SK-N-SH treated with all-trans-retinoic acid at 6 μM for 48 hours (cell line): ENCODE results near the gene OR10G7.

Experiments used
- ATAC-seq: fragments of 200-7000 bp; cut with Tn5 transposase; 3 replicates; pipeline ENCODE4 v1.9.1; 2020; ENCODE audit warnings: mild to moderate bottlenecking, moderate library complexity
- ARNTL ChIP-seq: fragments of 450-650 bp; formaldehyde crosslinking; IDR thresholded peaks from 2 replicates; pipeline ENCODE4 v1.5.0; 2020; ENCODE audit warnings: low read depth, mild to moderate bottlenecking, moderate library complexity, borderline replicate concordance
- BACH2 ChIP-seq: fragments of 250-450 bp; sonication (Bioruptor Pico); IDR thresholded peaks from 2 replicates; pipeline ENCODE4 v1.9.0; 2021; ENCODE audit warnings: mild to moderate bottlenecking, borderline replicate concordance
- CSDC2 ChIP-seq: fragments of 250-450 bp; sonication (Bioruptor Pico); IDR thresholded peaks from 2 replicates; pipeline ENCODE4 v1.5.0; 2020; ENCODE audit warnings: mild to moderate bottlenecking, moderate library complexity
- ESRRG ChIP-seq: fragments of 250-450 bp; sonication (Bioruptor Pico); IDR thresholded peaks from 2 replicates; pipeline ENCODE4 v1.6.1; 2021; ENCODE audit warnings: mild to moderate bottlenecking
- GLIS3 ChIP-seq: fragments of 250-450 bp; sonication (Bioruptor Pico); IDR thresholded peaks from 2 replicates; pipeline ENCODE4 v1.5.0; 2020; ENCODE audit warnings: mild to moderate bottlenecking, moderate library complexity
- OSR1 ChIP-seq: fragments of 250-450 bp; sonication (Bioruptor Pico); IDR thresholded peaks from 2 replicates; pipeline ENCODE4 v1.8.0; 2022; ENCODE audit warnings: moderate library complexity, mild to moderate bottlenecking, inconsistent platforms
- PPARA ChIP-seq: fragments of 250-450 bp; sonication (Bioruptor Pico); IDR thresholded peaks from 2 replicates; pipeline ENCODE4 v1.5.0; 2020; ENCODE audit warnings: mild to moderate bottlenecking, borderline replicate concordance
- RARB ChIP-seq: fragments of 250-450 bp; sonication (Bioruptor Pico); IDR thresholded peaks from 2 replicates; pipeline ENCODE4 v1.8.0; 2021; ENCODE audit warnings: mild to moderate bottlenecking, moderate library complexity
- SNAI2 ChIP-seq: fragments of 250-450 bp; sonication (Bioruptor Pico); IDR thresholded peaks from 2 replicates; pipeline ENCODE4 v1.5.0; 2020; ENCODE audit warnings: mild to moderate bottlenecking, moderate library complexity
- TCF4 ChIP-seq: fragments of 250-450 bp; sonication (Bioruptor Pico); IDR thresholded peaks from 2 replicates; pipeline ENCODE4 v1.8.0; 2021; ENCODE audit warnings: mild to moderate bottlenecking, moderate library complexity, borderline replicate concordance
- TOX ChIP-seq: fragments of 250-450 bp; sonication (Bioruptor Pico); IDR thresholded peaks from 2 replicates; pipeline ENCODE4 v1.8.0; 2021; ENCODE audit warnings: mild to moderate bottlenecking, moderate library complexity, borderline replicate concordance
- ZC3H10 ChIP-seq: fragments of 250-450 bp; sonication (Bioruptor Pico); IDR thresholded peaks from 2 replicates; pipeline ENCODE4 v1.5.1; 2021; ENCODE audit warnings: mild to moderate bottlenecking, moderate library complexity
- ZFP30 ChIP-seq: fragments of 450-650 bp; formaldehyde crosslinking; IDR thresholded peaks from 2 replicates; pipeline ENCODE4 v1.5.0; 2022; ENCODE audit warnings: mild to moderate bottlenecking, moderate library complexity
- ZNF565 ChIP-seq: fragments of 450-650 bp; formaldehyde crosslinking; conservative IDR thresholded peaks from 2 replicates; pipeline ENCODE4 v1.5.0; 2020; ENCODE audit warnings: low read depth, mild to moderate bottlenecking, moderate library complexity
- ZNF70 ChIP-seq: fragments of 450-650 bp; formaldehyde crosslinking; IDR thresholded peaks from 2 replicates; pipeline ENCODE4 v1.5.0; 2020; ENCODE audit warnings: mild to moderate bottlenecking, moderate library complexity
- ZNF8 ChIP-seq: fragments of 450-650 bp; formaldehyde crosslinking; IDR thresholded peaks from 2 replicates; pipeline ENCODE4 v1.5.0; 2020; ENCODE audit warnings: mild to moderate bottlenecking, moderate library complexity
- TF ChIP-seq, protein P1 (sequence below): fragments of 250-450 bp; sonication (Bioruptor Pico); IDR thresholded peaks from 2 replicates; pipeline ENCODE4 v1.5.1; 2020; ENCODE audit warnings: low read depth, mild to moderate bottlenecking, moderate library complexity
- TF ChIP-seq, protein P2 (sequence below): fragments of 250-450 bp; sonication (Bioruptor Pico); IDR thresholded peaks from 2 replicates; pipeline ENCODE4 v1.8.0; 2021; ENCODE audit warnings: low read depth, mild to moderate bottlenecking, moderate library complexity, borderline replicate concordance
- TF ChIP-seq, protein P3 (sequence below): fragments of 250-450 bp; sonication (Bioruptor Pico); IDR thresholded peaks from 2 replicates; pipeline ENCODE4 v1.5.1; 2021; ENCODE audit warnings: mild to moderate bottlenecking, moderate library complexity
- TF ChIP-seq, protein P4 (sequence below): fragments of 250-450 bp; sonication (Bioruptor Pico); IDR thresholded peaks from 2 replicates; pipeline ENCODE4 v1.5.0; 2020; ENCODE audit warnings: mild to moderate bottlenecking, moderate library complexity
- TF ChIP-seq, protein P5 (sequence below): fragments of 250-450 bp; sonication (Bioruptor Pico); IDR thresholded peaks from 2 replicates; pipeline ENCODE4 v1.8.0; 2020; ENCODE audit warnings: mild to moderate bottlenecking, moderate library complexity, borderline replicate concordance

The OR10G7 gene

DNA sequence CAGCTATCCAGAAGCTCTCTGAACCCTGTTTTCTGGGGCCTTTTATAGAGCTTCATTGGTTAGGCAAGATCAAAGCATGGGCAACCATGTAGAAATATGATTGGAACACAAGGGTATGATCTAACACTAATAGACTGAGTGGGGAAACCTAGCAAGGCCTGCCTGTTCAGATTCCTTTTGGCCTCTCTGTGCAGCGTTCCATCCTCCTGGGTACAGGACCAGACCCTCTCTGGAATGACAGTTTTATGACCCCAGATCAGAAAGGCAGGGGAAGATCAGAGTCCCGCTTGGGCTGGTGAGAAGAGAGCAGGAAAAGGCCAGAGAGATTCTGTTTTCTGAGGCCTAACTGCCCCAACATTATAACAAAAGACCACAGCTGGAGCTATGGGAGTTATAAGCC is 37.5 kb upstream of the OR10G7 start (continued):
- TF ChIP-seq, protein P1, sequence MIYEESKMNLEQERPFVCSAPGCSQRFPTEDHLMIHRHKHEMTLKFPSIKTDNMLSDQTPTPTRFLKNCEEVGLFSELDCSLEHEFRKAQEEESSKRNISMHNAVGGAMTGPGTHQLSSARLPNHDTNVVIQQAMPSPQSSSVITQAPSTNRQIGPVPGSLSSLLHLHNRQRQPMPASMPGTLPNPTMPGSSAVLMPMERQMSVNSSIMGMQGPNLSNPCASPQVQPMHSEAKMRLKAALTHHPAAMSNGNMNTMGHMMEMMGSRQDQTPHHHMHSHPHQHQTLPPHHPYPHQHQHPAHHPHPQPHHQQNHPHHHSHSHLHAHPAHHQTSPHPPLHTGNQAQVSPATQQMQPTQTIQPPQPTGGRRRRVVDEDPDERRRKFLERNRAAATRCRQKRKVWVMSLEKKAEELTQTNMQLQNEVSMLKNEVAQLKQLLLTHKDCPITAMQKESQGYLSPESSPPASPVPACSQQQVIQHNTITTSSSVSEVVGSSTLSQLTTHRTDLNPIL (CRISPR knock-in tag), result no peak
- no peak for TF ChIP-seq ZC3H10

DNA sequence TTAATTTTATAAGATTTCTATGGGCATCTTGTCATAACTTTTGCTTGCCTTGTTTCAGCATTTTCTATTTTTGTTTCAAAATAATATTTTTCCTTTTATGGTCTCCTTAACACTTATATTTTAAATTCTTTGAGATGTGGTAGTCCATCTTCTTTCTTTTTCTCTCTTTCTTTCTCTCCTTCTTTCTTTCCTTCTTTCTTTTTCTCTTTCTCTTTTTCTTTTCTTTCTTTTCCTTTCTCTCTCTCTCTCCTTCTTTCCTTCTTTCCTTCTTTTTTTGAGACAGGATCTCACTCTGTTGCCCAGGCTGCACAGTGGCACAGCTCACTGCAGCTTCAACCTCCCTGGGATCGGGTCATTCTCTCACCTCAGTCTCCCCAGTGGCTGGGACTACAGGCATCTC is 36.1 kb upstream of the OR10G7 start:
- TF ChIP-seq, protein P2, sequence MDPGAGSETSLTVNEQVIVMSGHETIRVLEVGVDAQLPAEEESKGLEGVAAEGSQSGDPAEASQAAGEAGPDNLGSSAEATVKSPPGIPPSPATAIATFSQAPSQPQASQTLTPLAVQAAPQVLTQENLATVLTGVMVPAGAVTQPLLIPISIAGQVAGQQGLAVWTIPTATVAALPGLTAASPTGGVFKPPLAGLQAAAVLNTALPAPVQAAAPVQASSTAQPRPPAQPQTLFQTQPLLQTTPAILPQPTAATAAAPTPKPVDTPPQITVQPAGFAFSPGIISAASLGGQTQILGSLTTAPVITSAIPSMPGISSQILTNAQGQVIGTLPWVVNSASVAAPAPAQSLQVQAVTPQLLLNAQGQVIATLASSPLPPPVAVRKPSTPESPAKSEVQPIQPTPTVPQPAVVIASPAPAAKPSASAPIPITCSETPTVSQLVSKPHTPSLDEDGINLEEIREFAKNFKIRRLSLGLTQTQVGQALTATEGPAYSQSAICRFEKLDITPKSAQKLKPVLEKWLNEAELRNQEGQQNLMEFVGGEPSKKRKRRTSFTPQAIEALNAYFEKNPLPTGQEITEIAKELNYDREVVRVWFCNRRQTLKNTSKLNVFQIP (CRISPR knock-in tag), result no peak
- TF ChIP-seq CSDC2 (CRISPR knock-in tag) (no peak), ESRRG (CRISPR knock-in tag) (no peak), ZNF565 (no peak), ZNF70 (CRISPR knock-in tag) (no peak), BACH2 (CRISPR knock-in tag) (no peak), ARNTL (CRISPR knock-in tag) (no peak), RARB (CRISPR knock-in tag) (no peak), TCF4 (CRISPR knock-in tag) (no peak), OSR1 (no peak), PPARA (CRISPR knock-in tag) (no peak)
- TF ChIP-seq, protein P3, sequence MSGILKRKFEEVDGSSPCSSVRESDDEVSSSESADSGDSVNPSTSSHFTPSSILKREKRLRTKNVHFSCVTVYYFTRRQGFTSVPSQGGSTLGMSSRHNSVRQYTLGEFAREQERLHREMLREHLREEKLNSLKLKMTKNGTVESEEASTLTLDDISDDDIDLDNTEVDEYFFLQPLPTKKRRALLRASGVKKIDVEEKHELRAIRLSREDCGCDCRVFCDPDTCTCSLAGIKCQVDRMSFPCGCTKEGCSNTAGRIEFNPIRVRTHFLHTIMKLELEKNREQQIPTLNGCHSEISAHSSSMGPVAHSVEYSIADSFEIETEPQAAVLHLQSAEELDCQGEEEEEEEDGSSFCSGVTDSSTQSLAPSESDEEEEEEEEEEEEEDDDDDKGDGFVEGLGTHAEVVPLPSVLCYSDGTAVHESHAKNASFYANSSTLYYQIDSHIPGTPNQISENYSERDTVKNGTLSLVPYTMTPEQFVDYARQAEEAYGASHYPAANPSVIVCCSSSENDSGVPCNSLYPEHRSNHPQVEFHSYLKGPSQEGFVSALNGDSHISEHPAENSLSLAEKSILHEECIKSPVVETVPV (CRISPR knock-in tag), result no peak
- ATAC-seq, result no peak

DNA sequence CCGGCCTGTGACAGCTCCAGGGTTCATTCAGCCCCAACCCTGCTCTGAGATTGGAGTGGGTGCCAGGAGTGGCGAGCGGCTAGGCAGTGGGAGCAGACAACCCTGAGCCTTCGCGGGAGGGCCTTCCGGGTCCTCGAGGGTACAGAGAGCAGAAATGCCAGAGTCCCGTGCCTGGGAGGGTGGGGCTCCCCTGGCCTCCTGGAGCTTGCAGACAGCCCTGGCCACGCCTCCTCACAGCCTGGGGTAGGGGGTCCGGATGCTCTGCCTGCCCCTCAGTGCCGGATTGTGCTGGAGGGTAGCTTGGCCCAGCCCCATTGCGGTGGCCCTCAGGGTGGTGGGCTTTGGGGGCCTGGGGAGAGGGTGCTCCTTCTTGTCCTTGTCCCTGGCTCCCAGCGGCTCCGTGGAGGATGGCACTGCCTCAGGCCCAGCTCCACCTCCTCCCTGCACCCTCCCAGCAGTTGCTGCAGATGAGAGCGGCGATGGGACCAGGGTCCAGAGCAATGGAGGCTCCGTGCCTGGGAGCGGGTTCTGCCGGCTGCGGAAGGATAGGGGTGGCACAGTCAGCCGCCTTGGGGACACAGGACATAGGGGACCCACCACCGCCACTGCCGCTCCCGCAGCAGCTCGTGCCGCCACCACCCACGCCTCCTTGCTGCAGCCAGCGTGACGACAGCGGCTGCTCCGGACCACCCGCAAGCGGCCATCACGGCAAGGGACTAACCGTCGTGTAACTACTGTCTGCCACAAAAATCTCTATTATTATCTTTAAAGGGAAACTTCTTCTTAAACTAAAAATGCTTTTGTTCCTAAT is 34.9 kb upstream of the OR10G7 start:
- TF ChIP-seq, protein P3 (CRISPR knock-in tag), result no peak
- TF ChIP-seq GLIS3 (CRISPR knock-in tag) (no peak), ZNF8 (CRISPR knock-in tag) (no peak), TOX (CRISPR knock-in tag) (no peak), SNAI2 (CRISPR knock-in tag) (no peak), ZC3H10 (no peak), ZFP30 (CRISPR knock-in tag) (no peak), ARNTL (CRISPR knock-in tag) (no peak), CSDC2 (CRISPR knock-in tag) (no peak), TCF4 (CRISPR knock-in tag) (no peak), ZNF70 (CRISPR knock-in tag) (no peak), ESRRG (CRISPR knock-in tag) (no peak), OSR1 (no peak), PPARA (CRISPR knock-in tag) (no peak), BACH2 (CRISPR knock-in tag) (no peak), ZNF565 (no peak), RARB (CRISPR knock-in tag) (no peak)
- TF ChIP-seq, protein P4, sequence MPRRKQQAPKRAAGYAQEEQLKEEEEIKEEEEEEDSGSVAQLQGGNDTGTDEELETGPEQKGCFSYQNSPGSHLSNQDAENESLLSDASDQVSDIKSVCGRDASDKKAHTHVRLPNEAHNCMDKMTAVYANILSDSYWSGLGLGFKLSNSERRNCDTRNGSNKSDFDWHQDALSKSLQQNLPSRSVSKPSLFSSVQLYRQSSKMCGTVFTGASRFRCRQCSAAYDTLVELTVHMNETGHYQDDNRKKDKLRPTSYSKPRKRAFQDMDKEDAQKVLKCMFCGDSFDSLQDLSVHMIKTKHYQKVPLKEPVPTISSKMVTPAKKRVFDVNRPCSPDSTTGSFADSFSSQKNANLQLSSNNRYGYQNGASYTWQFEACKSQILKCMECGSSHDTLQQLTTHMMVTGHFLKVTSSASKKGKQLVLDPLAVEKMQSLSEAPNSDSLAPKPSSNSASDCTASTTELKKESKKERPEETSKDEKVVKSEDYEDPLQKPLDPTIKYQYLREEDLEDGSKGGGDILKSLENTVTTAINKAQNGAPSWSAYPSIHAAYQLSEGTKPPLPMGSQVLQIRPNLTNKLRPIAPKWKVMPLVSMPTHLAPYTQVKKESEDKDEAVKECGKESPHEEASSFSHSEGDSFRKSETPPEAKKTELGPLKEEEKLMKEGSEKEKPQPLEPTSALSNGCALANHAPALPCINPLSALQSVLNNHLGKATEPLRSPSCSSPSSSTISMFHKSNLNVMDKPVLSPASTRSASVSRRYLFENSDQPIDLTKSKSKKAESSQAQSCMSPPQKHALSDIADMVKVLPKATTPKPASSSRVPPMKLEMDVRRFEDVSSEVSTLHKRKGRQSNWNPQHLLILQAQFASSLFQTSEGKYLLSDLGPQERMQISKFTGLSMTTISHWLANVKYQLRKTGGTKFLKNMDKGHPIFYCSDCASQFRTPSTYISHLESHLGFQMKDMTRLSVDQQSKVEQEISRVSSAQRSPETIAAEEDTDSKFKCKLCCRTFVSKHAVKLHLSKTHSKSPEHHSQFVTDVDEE (CRISPR knock-in tag), result no peak
- TF ChIP-seq, protein P2 (CRISPR knock-in tag), result no peak
- TF ChIP-seq, protein P5, sequence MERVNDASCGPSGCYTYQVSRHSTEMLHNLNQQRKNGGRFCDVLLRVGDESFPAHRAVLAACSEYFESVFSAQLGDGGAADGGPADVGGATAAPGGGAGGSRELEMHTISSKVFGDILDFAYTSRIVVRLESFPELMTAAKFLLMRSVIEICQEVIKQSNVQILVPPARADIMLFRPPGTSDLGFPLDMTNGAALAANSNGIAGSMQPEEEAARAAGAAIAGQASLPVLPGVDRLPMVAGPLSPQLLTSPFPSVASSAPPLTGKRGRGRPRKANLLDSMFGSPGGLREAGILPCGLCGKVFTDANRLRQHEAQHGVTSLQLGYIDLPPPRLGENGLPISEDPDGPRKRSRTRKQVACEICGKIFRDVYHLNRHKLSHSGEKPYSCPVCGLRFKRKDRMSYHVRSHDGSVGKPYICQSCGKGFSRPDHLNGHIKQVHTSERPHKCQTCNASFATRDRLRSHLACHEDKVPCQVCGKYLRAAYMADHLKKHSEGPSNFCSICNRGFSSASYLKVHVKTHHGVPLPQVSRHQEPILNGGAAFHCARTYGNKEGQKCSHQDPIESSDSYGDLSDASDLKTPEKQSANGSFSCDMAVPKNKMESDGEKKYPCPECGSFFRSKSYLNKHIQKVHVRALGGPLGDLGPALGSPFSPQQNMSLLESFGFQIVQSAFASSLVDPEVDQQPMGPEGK (CRISPR knock-in tag), result no peak
- TF ChIP-seq, all 23 proteins: peak for 0
- peak; percentile 90 for ATAC-seq
